Aorta (tissue), 5 donors: ENCODE data around the gene LAMTOR4. TPM values are rescaled to one million over a fixed set of nuclear protein-coding genes. Genes with fewer than 3 reads are reported as not detected.
"Not testable (repeated sequence)": the region's sequence is repeated elsewhere in the genome, so short reads cannot be mapped to it uniquely, and the experiment has no call there.

Experiments used
- ATAC-seq: fragments of 200-7000 bp; cut with Tn5 transposase; one replicate; pipeline ENCODE4 v1.9.1; 2022; ENCODE audit warnings: moderate library complexity; ENCODE audit not compliant: low FRiP score
- DNase-seq, 2 donors: peaks; one replicate each; pipeline ENCODE4 v3.0.0-alpha.2; 2020
- H3K27ac ChIP-seq, 2 donors: one replicate each; pipeline ENCODE4 v1.5.1; 2013; ENCODE audit warnings: low read length in 2 of 2, mild to moderate bottlenecking in 2 of 2, moderate library complexity in 2 of 2, control low read depth in 1 of 2, inconsistent platforms in 1 of 2, low read depth in 1 of 2
- H3K27me3 ChIP-seq, 2 donors: one replicate each; pipeline ENCODE4 v1.6.1; 2013; ENCODE audit warnings: control low read depth in 1 of 2, low read length in 1 of 2, mild to moderate bottlenecking in 1 of 2, moderate library complexity in 1 of 2; ENCODE audit not compliant: insufficient read depth in 2 of 2, control insufficient read depth in 1 of 2
- H3K36me3 ChIP-seq, 2 donors: one replicate each; pipeline ENCODE4 v1.6.1; 2013; ENCODE audit warnings: control low read depth in 1 of 2, low read length in 1 of 2, mild to moderate bottlenecking in 1 of 2; ENCODE audit not compliant: insufficient read depth in 2 of 2, control insufficient read depth in 1 of 2
- H3K4me1 ChIP-seq, 2 donors: one replicate each; pipeline ENCODE4 v1.6.1; 2013; ENCODE audit warnings: low read length in 2 of 2, control low read depth in 1 of 2, mild to moderate bottlenecking in 1 of 2, moderate library complexity in 1 of 2; ENCODE audit not compliant: insufficient read depth in 2 of 2, control insufficient read depth in 1 of 2
- H3K4me3 ChIP-seq, 2 donors: one replicate each; pipeline ENCODE4 v1.5.1; 2013; ENCODE audit warnings: low read length in 2 of 2, control low read depth in 1 of 2, mild to moderate bottlenecking in 1 of 2
- H3K9me3 ChIP-seq: one replicate; pipeline ENCODE4 v1.6.1; 2013; ENCODE audit warnings: mild to moderate bottlenecking, low read length; ENCODE audit not compliant: control insufficient read depth
- WGBS, 2 donors: extraction: QIAGEN DNeasy Blood & Tissue Kit; methylation state at CpG; one replicate each; pipeline ENCODE4 v1.1.7; 2013; 5-methylcytosine and 5-hydroxymethylcytosine counted together
- intact Hi-C, 2 donors: fragments of 100-400 bp; cut with DNase I; formaldehyde crosslinking; loops; one replicate each; pipeline versions ENCODE4 v1.14.2 to v1.15.0; 2022
- microRNA-seq, 2 donors: library from miRNA; unstranded; fragments of <30 nt; microRNA quantifications; one replicate each; pipeline ENCODE4 v1.2.0, GENCODE V29; 2020
- polyA plus RNA-seq, 2 donors: library from polyadenylated mRNA; stranded (reverse); fragments of 200-250 nt; gene quantifications; one replicate each; pipeline ENCODE4 v1.2.3, GENCODE V29; 2013
- total RNA-seq, 2 donors: library from RNA; stranded (reverse); fragmentation: NEBNext Ultra II Directional; extraction: Animal tissue kit (Norgen Biotek cat#: 25700); gene quantifications; one replicate each; pipeline ENCODE4 v1.2.1, GENCODE V29; 2021
- donor health status: healthy with polysubstance abuse.
- donor health status: Bipolar disorder and iron deficiency.
- donor health status: DM: no; HTN: no; CAD: no.
- donor health status: DM: no; HTN: no; CAD: no.
- donor health status: DM: yes; HTN: yes; CAD: no.

LAMTOR4 gene
- total and polyA plus RNA-seq, 4 donors: 80.2 to 310 (median 185) TPM

DNA sequence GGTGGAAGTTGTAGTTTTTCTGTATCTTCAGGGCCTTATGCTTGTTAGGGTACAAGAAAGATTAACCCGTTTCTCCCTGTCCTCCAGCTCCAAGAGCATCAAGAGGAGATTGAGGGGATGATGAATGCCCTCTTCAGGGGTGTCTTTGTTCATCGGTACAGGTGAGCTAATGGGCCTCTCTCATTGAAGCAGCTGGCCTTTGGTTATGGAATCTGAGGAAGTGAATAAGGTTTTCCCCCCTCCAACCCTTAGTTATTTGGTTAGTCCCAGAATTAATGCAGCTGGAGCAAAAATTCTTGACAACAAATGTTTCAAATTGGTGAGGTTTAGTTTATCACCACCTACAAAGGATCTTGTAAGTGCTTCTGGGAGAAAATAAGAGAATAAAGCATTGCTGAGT is 46.5 kb downstream of the LAMTOR4 start:
- no peaks in the 10 kb centered on the region for H3K36me3 ChIP-seq
- no peaks in the 10 kb centered on the region for H3K27me3 ChIP-seq
- H3K4me3 ChIP-seq: no peak overlapping the region
- H3K27ac ChIP-seq: no peak overlapping the region
- DNase-seq (no peak), ATAC-seq (no peak)
- intact Hi-C loops: no loop called here
- no peaks in the 10 kb centered on the region for H3K9me3 ChIP-seq
- whole genome bisulfite sequencing, 2 donors: 77 to 91% methylated on average over 2 of the region's 2 CpGs
- H3K4me1 ChIP-seq: no peaks in the 10 kb centered on the region

DNA sequence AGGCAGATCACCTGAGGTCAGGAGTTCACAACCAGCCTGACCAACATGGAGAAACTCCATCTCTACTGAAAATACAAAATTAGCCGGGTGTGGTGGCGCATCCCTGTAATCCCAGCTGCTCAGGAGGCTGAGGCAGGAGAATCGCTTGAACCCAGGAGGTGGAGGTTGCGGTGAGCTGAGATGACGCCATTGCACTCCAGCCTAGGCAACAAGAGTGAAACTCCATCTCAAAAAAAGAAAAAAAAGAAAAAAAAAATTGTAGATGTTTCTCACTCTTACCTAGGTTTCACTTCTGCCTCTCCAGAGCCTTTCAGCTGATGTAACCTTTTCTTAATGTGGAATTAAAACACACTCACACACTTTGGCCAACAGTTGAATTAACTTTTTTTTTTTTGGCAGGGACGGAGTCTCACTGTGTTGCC is 47.2 kb downstream of the LAMTOR4 start:
- WGBS, 2 donors: 93 to 95% methylated on average over 6 of the region's 6 CpGs
- intact Hi-C loops: not testable (repeated sequence)

DNA sequence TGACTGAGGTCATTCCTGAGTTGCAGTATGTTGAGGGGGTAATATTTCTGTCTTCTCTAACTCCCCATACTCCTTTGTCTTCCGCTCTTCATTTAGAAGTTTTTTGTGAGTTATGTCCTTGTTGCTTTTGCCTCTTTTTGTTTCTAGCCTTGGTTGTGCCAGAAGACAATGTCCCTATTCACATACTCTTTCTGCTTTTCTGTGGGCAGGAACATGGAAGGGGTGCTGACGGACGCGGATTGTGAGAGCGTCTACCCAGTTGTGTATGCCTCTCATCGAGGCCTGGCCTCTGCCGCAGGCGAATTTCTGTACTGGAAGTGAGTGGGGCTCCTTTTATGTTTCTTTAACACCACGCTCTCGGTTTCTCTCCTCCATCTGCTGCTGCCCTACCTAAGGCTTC is 49.5 kb downstream of the LAMTOR4 start:
- H3K27me3 ChIP-seq: no peaks in the 10 kb centered on the region
- H3K36me3 ChIP-seq: no peaks in the 10 kb centered on the region
- no peaks in the 10 kb centered on the region for H3K4me1 ChIP-seq
- intact Hi-C loops: no loop called here
- H3K9me3 ChIP-seq: no peaks in the 10 kb centered on the region
- H3K4me3 ChIP-seq: no peak overlapping the region
- ATAC-seq (no peak), DNase-seq (no peak)
- no peak overlapping the region for H3K27ac ChIP-seq
- WGBS, 2 donors: 89 to 91% methylated on average over 10 of the region's 10 CpGs

More for the DNA sequence above, 47.2 kb downstream of the LAMTOR4 start:
- H3K4me3 ChIP-seq, DNase-seq, H3K9me3 ChIP-seq, ATAC-seq, H3K36me3 ChIP-seq, H3K27me3 ChIP-seq, H3K4me1 ChIP-seq, H3K27ac ChIP-seq: not testable (repeated sequence)

DNA sequence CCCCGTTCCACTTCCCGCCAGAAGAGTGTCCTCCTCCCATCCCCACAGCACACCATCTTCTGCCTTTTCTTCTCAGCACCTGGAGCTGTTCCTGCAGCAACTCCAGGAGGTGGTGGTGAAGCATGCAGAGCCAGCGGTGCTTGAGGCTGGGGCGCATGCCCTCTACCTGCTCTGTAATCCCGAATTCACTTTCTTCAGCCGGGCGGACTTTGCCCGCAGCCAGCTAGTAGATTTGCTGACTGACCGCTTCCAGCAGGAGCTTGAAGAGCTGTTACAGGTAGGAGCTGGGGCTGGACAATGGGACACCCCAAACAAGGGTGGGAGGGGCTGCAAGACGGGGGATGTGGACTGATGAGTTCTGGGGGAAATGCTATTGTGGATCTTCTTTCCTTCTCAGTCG is 52.0 kb downstream of the LAMTOR4 start:
- no peaks in the 10 kb centered on the region for H3K36me3 ChIP-seq
- H3K9me3 ChIP-seq: no peaks in the 10 kb centered on the region
- DNase-seq: no peak
- H3K4me1 ChIP-seq: no peaks in the 10 kb centered on the region
- H3K27ac ChIP-seq: no peak overlapping the region
- intact Hi-C loops: no loop called here
- 84 to 88% methylated on average over 11 of the region's 11 CpGs for WGBS, 2 donors
- no peak overlapping the region for H3K4me3 ChIP-seq
- H3K27me3 ChIP-seq: no peaks in the 10 kb centered on the region
- ATAC-seq: no peak

Small RNAs within 50 kb of the gene (microRNA-seq; reads per million reads assigned to microRNA genes)
- gene MIR4658: 0 reads per million in 2 donors

Other genes starting within 250 kb of the LAMTOR4 start
- gene TRIM4, start 229.4 kb upstream of the LAMTOR4 start, total RNA-seq: 10 to 100 TPM; 24.7 to 33.4 TPM
- gene TRIM4, start 229.4 kb upstream of the LAMTOR4 start, polyA plus RNA-seq: 10 to 100 TPM; 16.4 to 20.3 TPM
- gene GJC3, start 219.3 kb upstream of the LAMTOR4 start, total RNA-seq: under 1 TPM in 1 of 2 donors, not detected in 1; 0.57 TPM
- gene GJC3, start 219.3 kb upstream of the LAMTOR4 start, polyA plus RNA-seq: not detected
- 1 to 10 TPM in 1 of 2 donors, under 1 TPM in 1; 0.63 to 1.3 TPM for gene AZGP1, start 172.9 kb upstream of the LAMTOR4 start, total RNA-seq
- 1 to 10 TPM in 1 of 2 donors, under 1 TPM in 1; 0.13 to 3.5 TPM for gene AZGP1, start 172.9 kb upstream of the LAMTOR4 start, polyA plus RNA-seq
- 10 to 100 TPM; 57.9 to 80.9 TPM for gene ZKSCAN1, start 133.3 kb upstream of the LAMTOR4 start, total RNA-seq
- 10 to 100 TPM in 1 of 2 donors, 1 to 10 TPM in 1; 6.5 to 15.3 TPM for gene ZKSCAN1, start 133.3 kb upstream of the LAMTOR4 start, polyA plus RNA-seq
- gene ZSCAN21, start 99.1 kb upstream of the LAMTOR4 start, total RNA-seq: 10 to 100 TPM in 1 of 2 donors, 1 to 10 TPM in 1; 7.9 to 10.7 TPM
- 10 to 100 TPM in 1 of 2 donors, 1 to 10 TPM in 1; 7.0 to 10.3 TPM for gene ZSCAN21, start 99.1 kb upstream of the LAMTOR4 start, polyA plus RNA-seq
- 10 to 100 TPM; 22.0 to 26.7 TPM for gene ZNF3, start 67.2 kb upstream of the LAMTOR4 start, total RNA-seq
- 10 to 100 TPM in 1 of 2 donors, 1 to 10 TPM in 1; 6.3 to 24.1 TPM for gene ZNF3, start 67.2 kb upstream of the LAMTOR4 start, polyA plus RNA-seq
- gene COPS6, start 59.9 kb upstream of the LAMTOR4 start, total RNA-seq: 10 to 100 TPM; 79.7 to 81.0 TPM
- gene COPS6, start 59.9 kb upstream of the LAMTOR4 start, polyA plus RNA-seq: 100 to 1,000 TPM in 1 of 2 donors, 10 to 100 TPM in 1; 73.9 to 132 TPM
- gene MCM7, start 47.5 kb upstream of the LAMTOR4 start, total RNA-seq: 10 to 100 TPM; 27.1 to 45.8 TPM
- 10 to 100 TPM; 47.2 to 90.8 TPM for gene MCM7, start 47.5 kb upstream of the LAMTOR4 start, polyA plus RNA-seq
- 10 to 100 TPM; 14.9 to 20.5 TPM for gene AP4M1, start 47.3 kb upstream of the LAMTOR4 start, total RNA-seq
- 10 to 100 TPM in 1 of 2 donors, 1 to 10 TPM in 1; 8.1 to 60.9 TPM for gene AP4M1, start 47.3 kb upstream of the LAMTOR4 start, polyA plus RNA-seq
- gene TAF6, start 29.6 kb upstream of the LAMTOR4 start, total RNA-seq: 10 to 100 TPM; 31.7 to 38.7 TPM
- 10 to 100 TPM; 24.2 to 39.3 TPM for gene TAF6, start 29.6 kb upstream of the LAMTOR4 start, polyA plus RNA-seq
- 10 to 100 TPM; 14.0 to 29.5 TPM for gene CNPY4, start 29.3 kb upstream of the LAMTOR4 start, total RNA-seq
- 10 to 100 TPM; 17.2 to 35.0 TPM for gene CNPY4, start 29.3 kb upstream of the LAMTOR4 start, polyA plus RNA-seq
- 1 to 10 TPM; 1.8 to 1.9 TPM for gene MBLAC1, start 22.0 kb upstream of the LAMTOR4 start, total RNA-seq
- 1 to 10 TPM; 1.4 to 2.3 TPM for gene MBLAC1, start 22.0 kb upstream of the LAMTOR4 start, polyA plus RNA-seq
- 10 to 100 TPM; 16.5 to 17.4 TPM for gene TRAPPC14, start 9.8 kb downstream of the LAMTOR4 start, total RNA-seq
- 10 to 100 TPM in 1 of 2 donors, 1 to 10 TPM in 1; 3.6 to 28.2 TPM for gene TRAPPC14, start 9.8 kb downstream of the LAMTOR4 start, polyA plus RNA-seq
- gene GAL3ST4, start 19.7 kb downstream of the LAMTOR4 start, total RNA-seq: 10 to 100 TPM in 1 of 2 donors, 1 to 10 TPM in 1; 4.4 to 14.9 TPM
- 10 to 100 TPM in 1 of 2 donors, 1 to 10 TPM in 1; 5.8 to 12.5 TPM for gene GAL3ST4, start 19.7 kb downstream of the LAMTOR4 start, polyA plus RNA-seq
- 1 to 10 TPM in 1 of 2 donors, under 1 TPM in 1; 0.78 to 3.7 TPM for gene GPC2, start 28.5 kb downstream of the LAMTOR4 start, total RNA-seq
- gene GPC2, start 28.5 kb downstream of the LAMTOR4 start, polyA plus RNA-seq: 1 to 10 TPM in 1 of 2 donors, under 1 TPM in 1; 0.63 to 1.2 TPM
- 1 to 10 TPM in 1 of 2 donors, under 1 TPM in 1; 0.96 to 1.5 TPM for gene STAG3, start 29.0 kb downstream of the LAMTOR4 start, total RNA-seq
- gene STAG3, start 29.0 kb downstream of the LAMTOR4 start, polyA plus RNA-seq: 1 to 10 TPM in 1 of 2 donors, under 1 TPM in 1; 0.13 to 1.7 TPM
- gene PVRIG, start 71.0 kb downstream of the LAMTOR4 start, total RNA-seq: 1 to 10 TPM in 1 of 2 donors, under 1 TPM in 1; 0.23 to 2.1 TPM
- under 1 TPM in 1 of 2 donors, not detected in 1; 0.25 TPM for gene PVRIG, start 71.0 kb downstream of the LAMTOR4 start, polyA plus RNA-seq
- not detected for gene SPDYE3, start 158.8 kb downstream of the LAMTOR4 start, total RNA-seq
- gene SPDYE3, start 158.8 kb downstream of the LAMTOR4 start, polyA plus RNA-seq: not detected
- gene PILRB, start 209.2 kb downstream of the LAMTOR4 start, total RNA-seq: 10 to 100 TPM; 30.7 to 51.2 TPM
- 100 to 1,000 TPM in 1 of 2 donors, 10 to 100 TPM in 1; 13.9 to 186 TPM for gene PILRB, start 209.2 kb downstream of the LAMTOR4 start, polyA plus RNA-seq
- 10 to 100 TPM; 11.2 to 21.5 TPM for gene PILRA, start 224.6 kb downstream of the LAMTOR4 start, total RNA-seq
- 10 to 100 TPM in 1 of 2 donors, 1 to 10 TPM in 1; 5.8 to 10.6 TPM for gene PILRA, start 224.6 kb downstream of the LAMTOR4 start, polyA plus RNA-seq